ENCODE results near the gene TTLL8. TPM values are rescaled to one million over a fixed set of nuclear protein-coding genes. Genes with fewer than 3 reads are reported as not detected.

Gene TTLL8
- total RNA-seq, 1 donor from 2014 or later: not detected

- DNase-seq (peak; percentile 24), ATAC-seq (no peak)
- intact Hi-C loops (cut with micrococcal nuclease): no loop called here
Observed at GRCh38 chr22:49975543-49976389, 82.3 kb downstream of the TTLL8 start.

GRCh38 chr22:49973018-49973961, 84.8 kb downstream of the TTLL8 start:
- no peak for DNase-seq
- ATAC-seq: no peak
- intact Hi-C loops (cut with micrococcal nuclease): no loop called here

- intact Hi-C loops (cut with micrococcal nuclease): no loop called here
- DNase-seq: peak; percentile 49
- ATAC-seq: no peak
Observed at GRCh38 chr22:49972163-49973017, 85.7 kb downstream of the TTLL8 start.

GRCh38 chr22:49971232-49972162, 86.6 kb downstream of the TTLL8 start:
- ATAC-seq (peak; percentile 81), DNase-seq (peak; percentile 92)
- intact Hi-C loops (cut with micrococcal nuclease): no loop called here

DNA sequence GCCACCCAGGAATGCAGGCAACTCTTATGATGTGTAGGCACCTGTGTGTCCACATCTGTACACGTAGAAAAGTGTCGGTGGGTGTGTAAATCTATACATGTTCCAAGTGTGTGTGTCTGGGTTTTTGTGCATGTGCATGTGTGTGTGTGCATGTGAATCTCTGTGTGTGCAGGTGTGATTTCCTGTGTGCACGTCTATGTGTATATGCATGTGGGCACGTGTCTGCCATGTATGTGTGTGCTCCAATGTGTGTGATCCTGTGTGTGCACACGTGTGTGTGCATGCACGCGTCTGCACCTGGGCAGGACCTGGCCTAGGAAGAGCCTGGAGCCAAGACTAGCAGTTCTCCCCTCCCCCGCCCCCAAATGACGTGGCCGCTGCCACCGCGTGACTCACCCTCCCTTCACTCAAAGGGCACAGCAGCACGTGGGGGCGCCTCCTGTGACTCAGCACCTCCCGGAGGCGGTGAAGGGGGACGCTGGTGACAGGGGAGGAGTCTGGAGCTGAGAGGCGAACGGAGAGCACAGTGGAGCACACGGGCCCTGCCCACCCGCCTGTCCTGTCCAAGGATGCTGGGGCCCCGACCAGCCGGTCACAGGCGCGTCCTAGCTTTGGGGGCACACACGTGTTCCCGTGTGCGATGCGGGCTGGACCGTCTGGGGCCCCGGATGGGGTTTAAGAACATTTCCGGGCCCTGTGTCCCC, 87.4 kb downstream of the TTLL8 start:
- peak; percentile 94 for DNase-seq
- intact Hi-C loops (cut with micrococcal nuclease): no loop called here
- peak; percentile 89 for ATAC-seq

GRCh38 chr22:49969751-49970527, 88.2 kb downstream of the TTLL8 start:
- DNase-seq (peak; percentile 30), ATAC-seq (no peak)
- intact Hi-C loops (cut with micrococcal nuclease): no loop called here

GRCh38 chr22:49968831-49969661, 89.1 kb downstream of the TTLL8 start:
- ATAC-seq (no peak), DNase-seq (peak; percentile 43)
- intact Hi-C loops (cut with micrococcal nuclease): no loop called here

Other genes starting within 250 kb of the TTLL8 start
- gene BRD1, start 230.4 kb downstream of the TTLL8 start, total RNA-seq: 18.7 TPM
- 4.6 TPM for gene ZBED4, start 204.5 kb downstream of the TTLL8 start, total RNA-seq
- gene ALG12, start 139.9 kb downstream of the TTLL8 start, total RNA-seq: 16.2 TPM
- 27.4 TPM for gene CRELD2, start 139.7 kb downstream of the TTLL8 start, total RNA-seq
- gene PIM3, start 97.5 kb downstream of the TTLL8 start, total RNA-seq: 65.1 TPM
- gene IL17REL, start 45.5 kb downstream of the TTLL8 start, total RNA-seq: not detected
- 0.10 TPM for gene MLC1, start 27.1 kb upstream of the TTLL8 start, total RNA-seq
- gene MOV10L1, start 31.7 kb upstream of the TTLL8 start, total RNA-seq: 0.22 TPM
- 0.40 TPM for gene PANX2, start 112.4 kb upstream of the TTLL8 start, total RNA-seq
- gene TRABD, start 127.6 kb upstream of the TTLL8 start, total RNA-seq: 23.8 TPM
- 14.5 TPM for gene SELENOO, start 142.7 kb upstream of the TTLL8 start, total RNA-seq
- 18.4 TPM for gene TUBGCP6, start 186.7 kb upstream of the TTLL8 start, total RNA-seq
- gene HDAC10, start 193.0 kb upstream of the TTLL8 start, total RNA-seq: 12.7 TPM
- gene MAPK12, start 203.4 kb upstream of the TTLL8 start, total RNA-seq: 15.8 TPM
- gene MAPK11, start 212.1 kb upstream of the TTLL8 start, total RNA-seq: 9.1 TPM
- 81.7 TPM for gene PLXNB2, start 249.3 kb upstream of the TTLL8 start, total RNA-seq